Muscle of leg (tissue), 11 donors: ENCODE data around the gene KIF26B. TPM values are rescaled to one million over a fixed set of nuclear protein-coding genes. Genes with fewer than 3 reads are reported as not detected.

Source experiments
- DNase-seq: peaks from one replicate; pipeline ENCODE4 v3.0.0; 2013
- H3K27ac ChIP-seq: one replicate; pipeline ENCODE4 v1.5.1; 2013; ENCODE audit warnings: mild to moderate bottlenecking, low read length, control low read depth
- H3K27me3 ChIP-seq: one replicate; pipeline ENCODE4 v1.6.1; 2013; ENCODE audit warnings: low read length; ENCODE audit not compliant: control insufficient read depth, insufficient read depth
- H3K36me3 ChIP-seq: one replicate; pipeline ENCODE4 v1.6.1; 2013; ENCODE audit warnings: low read length; ENCODE audit not compliant: control insufficient read depth, insufficient read depth
- H3K4me1 ChIP-seq: one replicate; pipeline ENCODE4 v1.6.1; 2013; ENCODE audit warnings: low read length; ENCODE audit not compliant: control insufficient read depth, insufficient read depth
- H3K4me3 ChIP-seq: one replicate; pipeline ENCODE4 v1.5.1; 2013; ENCODE audit warnings: low read length, control low read depth
- H3K9me3 ChIP-seq: replicated peaks from 2 replicates; pipeline ENCODE4 v1.6.1; 2013; ENCODE audit warnings: low read depth, low read length; ENCODE audit not compliant: control insufficient read depth
- WGBS: methylation state at CpG from one replicate; pipeline ENCODE4 v1.1.5; 2013; ENCODE audit warnings: missing lambda C conversion rate; ENCODE audit not compliant: insufficient coverage; 5-methylcytosine and 5-hydroxymethylcytosine counted together
- polyA plus RNA-seq, 8 donors: library from polyadenylated mRNA; unstranded; fragments of 120-200 nt; gene quantifications; one replicate each; pipeline versions ENCODE4 v1.2.1 to v1.2.3, GENCODE V29; 2013; ENCODE audit warnings: inconsistent platforms in 1 of 8, low replicate concordance in 1 of 8; ENCODE audit not compliant: insufficient read length in 8 of 8, insufficient read depth in 1 of 8
- total RNA-seq: library from RNA; stranded (reverse); fragments of 120-200 nt; gene quantifications from one replicate; pipeline ENCODE4 v1.2.4, GENCODE V29; 2013

KIF26B gene
- total and polyA plus RNA-seq, 9 donors: 0.89 to 2.4 (median 1.0) TPM

DNA sequence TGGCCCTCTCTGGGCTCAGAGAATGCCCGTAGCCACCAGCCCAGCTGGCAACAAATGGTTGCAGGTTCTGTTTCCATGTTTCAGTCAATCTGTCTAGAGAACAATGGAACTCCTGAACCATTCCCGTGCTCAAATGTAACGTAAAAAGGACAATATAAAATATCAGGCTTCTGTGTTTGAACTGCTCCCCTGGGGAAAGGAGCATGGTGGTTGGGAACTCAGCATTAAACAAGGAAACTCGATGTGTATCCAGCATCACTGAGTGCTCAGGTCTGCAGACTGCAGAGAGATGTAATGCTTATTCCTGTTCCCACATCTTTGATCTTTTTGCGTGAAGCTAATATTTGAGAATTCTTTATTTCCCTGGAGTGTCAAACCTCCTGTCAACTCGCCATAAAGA, 326.5 kb downstream of the KIF26B start:
- 57% methylated on average over 1 of the region's 6 CpGs for WGBS
- Histone ChIP-seq H3K9me3 (no peaks in the 10 kb centered on the region), H3K4me1 (no peaks in the 10 kb centered on the region), H3K27ac (no peak overlapping the region), H3K4me3 (no peak overlapping the region), H3K36me3 (no peaks in the 10 kb centered on the region), H3K27me3 (no peaks in the 10 kb centered on the region)
- DNase-seq: no peak

- H3K4me1 ChIP-seq: no peaks in the 10 kb centered on the region
- 48% methylated on average over 6 of the region's 6 CpGs for WGBS
These were observed 328.5 kb downstream of the KIF26B start for GRCh38 chr1:245483247-245483646.

DNA sequence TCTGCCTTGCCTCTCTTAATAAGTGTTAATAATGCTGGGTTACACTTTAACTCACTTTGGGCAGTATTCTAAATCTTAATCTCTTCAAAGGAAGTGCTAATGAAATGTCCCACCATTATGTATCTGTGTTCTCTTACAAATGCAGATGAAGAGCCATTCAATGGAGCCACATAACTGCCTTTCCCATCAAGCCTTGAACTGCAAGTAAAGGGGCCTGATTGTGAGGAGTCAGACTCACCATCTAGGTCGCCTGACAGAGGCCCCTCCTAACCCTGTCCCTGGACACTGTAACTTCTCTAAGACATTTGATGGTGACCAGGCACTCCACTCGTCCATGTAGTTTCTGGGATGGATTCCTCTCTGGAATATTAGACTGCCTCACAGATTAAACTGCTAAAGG, 329.4 kb downstream of the KIF26B start:
- no peaks in the 10 kb centered on the region for H3K9me3 ChIP-seq
- WGBS: 67% methylated on average over 1 of the region's 2 CpGs

More at GRCh38 chr1:245483247-245483646, 328.5 kb downstream of the KIF26B start:
- Histone ChIP-seq H3K27ac (no peak overlapping the region), H3K36me3 (no peaks in the 10 kb centered on the region), H3K4me3 (no peak overlapping the region), H3K27me3 (no peaks in the 10 kb centered on the region), H3K9me3 (no peaks in the 10 kb centered on the region)
- no peak for DNase-seq

DNA sequence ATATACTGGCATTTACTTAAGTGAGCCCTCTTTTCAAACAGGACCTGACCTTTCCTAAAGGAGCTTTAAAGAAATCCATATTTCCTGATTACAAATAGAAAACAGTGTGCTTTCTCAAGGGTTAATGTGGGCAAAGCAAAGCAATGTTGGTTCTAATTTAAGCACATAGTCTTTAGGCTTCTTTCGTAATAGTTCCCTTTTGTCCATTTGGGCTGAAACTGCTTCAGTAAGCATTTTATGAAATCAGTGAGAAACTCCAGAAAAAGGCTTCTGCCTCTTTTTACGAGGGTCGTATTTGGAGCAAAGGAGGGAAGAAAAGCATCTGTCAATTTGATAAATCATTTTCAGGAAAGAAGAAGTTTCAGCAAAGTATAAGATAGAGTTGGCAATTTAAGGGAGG, 331.2 kb downstream of the KIF26B start:
- Histone ChIP-seq H3K4me3 (no peak overlapping the region), H3K36me3 (no peaks in the 10 kb centered on the region), H3K9me3 (no peaks in the 10 kb centered on the region), H3K27me3 (peaks cover 2% of the 10 kb centered on the region), H3K27ac (no peak overlapping the region), H3K4me1 (no peaks in the 10 kb centered on the region)
- peak; percentile 37 for DNase-seq
- 63% methylated on average over 2 of the region's 3 CpGs for WGBS

More for the DNA sequence above, 329.4 kb downstream of the KIF26B start:
- Histone ChIP-seq H3K4me3 (no peak overlapping the region), H3K27ac (no peak overlapping the region), H3K4me1 (no peaks in the 10 kb centered on the region), H3K27me3 (peaks cover 2% of the 10 kb centered on the region), H3K36me3 (no peaks in the 10 kb centered on the region)
- DNase-seq: no peak

- Histone ChIP-seq H3K27ac (no peak overlapping the region), H3K9me3 (no peaks in the 10 kb centered on the region), H3K4me1 (no peaks in the 10 kb centered on the region), H3K36me3 (no peaks in the 10 kb centered on the region), H3K4me3 (no peak overlapping the region), H3K27me3 (peaks cover 2% of the 10 kb centered on the region)
- 75% methylated on average over 3 of the region's 8 CpGs for WGBS
- no peak for DNase-seq
These were observed 332.1 kb downstream of the KIF26B start for GRCh38 chr1:245486775-245487470.

DNA sequence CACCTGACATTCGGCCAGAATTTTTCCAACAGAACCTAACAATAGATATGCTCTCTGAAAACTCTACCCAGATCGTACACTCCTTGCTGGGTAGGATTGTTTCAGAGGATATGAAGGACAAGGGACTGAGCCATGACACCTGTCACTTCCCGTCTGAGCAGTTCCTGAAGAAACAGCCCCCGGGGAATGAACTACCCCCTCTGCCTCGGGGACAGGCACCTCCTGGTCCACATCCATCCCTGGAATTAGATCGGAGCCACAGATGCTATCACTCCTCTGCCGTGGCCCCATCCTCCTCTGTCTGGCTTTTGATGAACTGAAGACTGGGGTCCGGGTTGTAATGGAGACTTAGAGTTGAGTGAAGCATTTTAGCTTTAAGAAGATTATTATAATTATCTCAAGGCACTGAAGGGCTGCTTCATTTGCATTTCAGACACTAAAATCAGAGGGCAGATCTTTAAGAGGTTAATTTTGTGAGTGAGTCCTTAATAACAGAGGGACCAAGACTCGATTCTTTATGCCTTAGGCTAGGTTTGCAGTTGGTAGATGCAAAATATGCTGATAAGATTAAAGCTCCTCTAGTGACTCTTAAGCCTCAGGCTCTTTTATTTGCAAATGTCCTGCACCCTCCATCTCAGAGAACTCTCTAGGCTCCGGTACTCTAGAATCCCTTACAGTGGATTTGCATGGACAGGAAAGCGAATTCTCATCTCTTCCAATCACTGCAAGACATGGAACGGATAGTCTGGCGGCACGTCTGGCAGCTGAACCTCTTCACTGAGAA, 333.8 kb downstream of the KIF26B start:
- Histone ChIP-seq H3K27me3 (peaks cover 2% of the 10 kb centered on the region), H3K4me3 (no peak overlapping the region), H3K4me1 (no peaks in the 10 kb centered on the region), H3K27ac (no peak overlapping the region), H3K9me3 (no peaks in the 10 kb centered on the region), H3K36me3 (no peaks in the 10 kb centered on the region)
- whole genome bisulfite sequencing: 71% methylated on average over 5 of the region's 14 CpGs
- DNase-seq: no peak

- no peak for DNase-seq
- H3K27ac ChIP-seq: no peak overlapping the region
- no peaks in the 10 kb centered on the region for H3K4me1 ChIP-seq
- H3K27me3 ChIP-seq: peaks cover 2% of the 10 kb centered on the region
- no peak overlapping the region for H3K4me3 ChIP-seq
- no peaks in the 10 kb centered on the region for H3K9me3 ChIP-seq
- WGBS: no CpG with 5 or more reads among the region's 2 CpGs
- H3K36me3 ChIP-seq: no peaks in the 10 kb centered on the region
These were observed 335.1 kb downstream of the KIF26B start for GRCh38 chr1:245489838-245490237.

DNA sequence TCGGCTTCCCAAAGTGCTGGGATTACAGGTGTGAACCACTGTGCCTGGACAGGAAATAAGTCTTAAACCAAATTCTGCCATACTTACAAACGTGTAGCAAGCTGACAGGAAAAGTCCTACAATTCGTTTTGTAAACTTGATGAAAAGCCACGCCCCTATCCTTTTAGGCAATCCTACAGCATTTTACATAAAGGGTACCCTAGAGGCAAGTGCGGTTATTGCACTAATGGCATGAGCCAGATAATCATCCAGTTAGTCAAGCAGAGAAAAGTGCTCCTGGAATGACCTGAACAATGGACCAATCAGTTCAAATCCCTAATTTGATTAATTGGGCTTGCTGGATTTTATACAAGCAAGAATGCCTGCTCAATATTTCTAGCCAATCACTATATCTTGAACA, 338.2 kb downstream of the KIF26B start:
- Histone ChIP-seq H3K4me3 (no peak overlapping the region), H3K27ac (no peak overlapping the region), H3K27me3 (peaks cover 2% of the 10 kb centered on the region), H3K9me3 (no peaks in the 10 kb centered on the region), H3K4me1 (no peaks in the 10 kb centered on the region), H3K36me3 (no peaks in the 10 kb centered on the region)
- no peak for DNase-seq
- WGBS: 71% methylated on average over 4 of the region's 5 CpGs

GRCh38 chr1:245495681-245496080, 340.9 kb downstream of the KIF26B start:
- H3K4me1 ChIP-seq: no peaks in the 10 kb centered on the region
- no peaks in the 10 kb centered on the region for H3K9me3 ChIP-seq
- no peak overlapping the region for H3K4me3 ChIP-seq
- no peak for DNase-seq
- H3K27ac ChIP-seq: no peak overlapping the region
- no CpG with 5 or more reads among the region's 5 CpGs for WGBS
- no peaks in the 10 kb centered on the region for H3K27me3 ChIP-seq
- H3K36me3 ChIP-seq: no peaks in the 10 kb centered on the region

DNA sequence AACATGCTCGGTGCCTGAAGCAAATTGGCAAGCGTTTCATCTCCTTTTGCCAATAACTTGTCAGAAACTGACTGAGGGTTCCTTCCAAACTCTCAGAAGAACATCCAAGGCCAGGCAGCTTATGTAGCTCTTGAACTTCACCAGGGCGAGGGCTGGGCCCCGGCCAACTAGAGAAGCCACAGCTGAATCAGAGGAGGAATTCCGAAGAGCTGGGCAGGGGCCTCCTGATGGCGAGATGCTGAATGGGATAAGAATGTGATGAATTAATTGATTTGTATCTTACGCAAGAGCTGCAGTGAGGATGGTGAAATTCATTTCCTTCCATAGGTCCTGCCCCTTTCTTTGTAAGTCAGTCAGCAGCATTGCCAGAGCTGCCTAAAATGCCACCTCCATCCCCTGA, 345.8 kb downstream of the KIF26B start:
- WGBS: 64% methylated on average over 2 of the region's 7 CpGs
- DNase-seq: no peak

More for the DNA sequence above, 345.8 kb downstream of the KIF26B start:
- no peaks in the 10 kb centered on the region for H3K27me3 ChIP-seq
- no peaks in the 10 kb centered on the region for H3K9me3 ChIP-seq
- no peak overlapping the region for H3K4me3 ChIP-seq
- no peaks in the 10 kb centered on the region for H3K4me1 ChIP-seq
- no peaks in the 10 kb centered on the region for H3K36me3 ChIP-seq
- H3K27ac ChIP-seq: no peak overlapping the region
